ENCODE results near the gene SPEN. TPM values are rescaled to one million over a fixed set of nuclear protein-coding genes. Genes with fewer than 3 reads are reported as not detected.
"Not testable (repeated sequence)": the region's sequence is repeated elsewhere in the genome, so short reads cannot be mapped to it uniquely, and the experiment has no call there.

Gene SPEN, protein sequence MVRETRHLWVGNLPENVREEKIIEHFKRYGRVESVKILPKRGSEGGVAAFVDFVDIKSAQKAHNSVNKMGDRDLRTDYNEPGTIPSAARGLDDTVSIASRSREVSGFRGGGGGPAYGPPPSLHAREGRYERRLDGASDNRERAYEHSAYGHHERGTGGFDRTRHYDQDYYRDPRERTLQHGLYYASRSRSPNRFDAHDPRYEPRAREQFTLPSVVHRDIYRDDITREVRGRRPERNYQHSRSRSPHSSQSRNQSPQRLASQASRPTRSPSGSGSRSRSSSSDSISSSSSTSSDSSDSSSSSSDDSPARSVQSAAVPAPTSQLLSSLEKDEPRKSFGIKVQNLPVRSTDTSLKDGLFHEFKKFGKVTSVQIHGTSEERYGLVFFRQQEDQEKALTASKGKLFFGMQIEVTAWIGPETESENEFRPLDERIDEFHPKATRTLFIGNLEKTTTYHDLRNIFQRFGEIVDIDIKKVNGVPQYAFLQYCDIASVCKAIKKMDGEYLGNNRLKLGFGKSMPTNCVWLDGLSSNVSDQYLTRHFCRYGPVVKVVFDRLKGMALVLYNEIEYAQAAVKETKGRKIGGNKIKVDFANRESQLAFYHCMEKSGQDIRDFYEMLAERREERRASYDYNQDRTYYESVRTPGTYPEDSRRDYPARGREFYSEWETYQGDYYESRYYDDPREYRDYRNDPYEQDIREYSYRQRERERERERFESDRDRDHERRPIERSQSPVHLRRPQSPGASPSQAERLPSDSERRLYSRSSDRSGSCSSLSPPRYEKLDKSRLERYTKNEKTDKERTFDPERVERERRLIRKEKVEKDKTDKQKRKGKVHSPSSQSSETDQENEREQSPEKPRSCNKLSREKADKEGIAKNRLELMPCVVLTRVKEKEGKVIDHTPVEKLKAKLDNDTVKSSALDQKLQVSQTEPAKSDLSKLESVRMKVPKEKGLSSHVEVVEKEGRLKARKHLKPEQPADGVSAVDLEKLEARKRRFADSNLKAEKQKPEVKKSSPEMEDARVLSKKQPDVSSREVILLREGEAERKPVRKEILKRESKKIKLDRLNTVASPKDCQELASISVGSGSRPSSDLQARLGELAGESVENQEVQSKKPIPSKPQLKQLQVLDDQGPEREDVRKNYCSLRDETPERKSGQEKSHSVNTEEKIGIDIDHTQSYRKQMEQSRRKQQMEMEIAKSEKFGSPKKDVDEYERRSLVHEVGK (N-terminal part only)
- 10 to 100 TPM; 57.4 to 68.0 (median 67.3) TPM for polyA plus RNA-seq (ENCODE audit: insufficient read length in 3 of 3)
- long read RNA-seq, donor 1, partial matches to known transcripts, result 6 of 8 reads
- long read RNA-seq, donor 1, other reads (novel, unspliced or antisense), result 0 of 8 reads
- long read RNA-seq, donor 2, partial matches to known transcripts, result 7 of 12 reads
- long read RNA-seq, donor 2, other reads (novel, unspliced or antisense), result 0 of 12 reads
- long read RNA-seq, donor 3, partial matches to known transcripts, result 5 of 7 reads
- long read RNA-seq, donor 3, other reads (novel, unspliced or antisense), result 0 of 7 reads
- long read RNA-seq, donor 4, transcript SPEN-205 (2 exons, 543 nt), result major isoform, 6 of 33 reads
- long read RNA-seq, donor 4, partial matches to known transcripts, result 26 of 33 reads
- long read RNA-seq, donor 4, other reads (novel, unspliced or antisense), result 0 of 33 reads
- long read RNA-seq, donor 5, partial matches to known transcripts, result 0 of 1 reads
- long read RNA-seq, donor 5, other reads (novel, unspliced or antisense), result 0 of 1 reads
- long read RNA-seq, donor 6, partial matches to known transcripts, result 40 of 46 reads
- long read RNA-seq, donor 6, other reads (novel, unspliced or antisense), result 0 of 46 reads
- long read RNA-seq, donor 7, partial matches to known transcripts, result 40 of 45 reads
- long read RNA-seq, donor 7, other reads (novel, unspliced or antisense), result 0 of 45 reads
- long read RNA-seq, donor 8, partial matches to known transcripts, result 8 of 10 reads
- long read RNA-seq, donor 8, other reads (novel, unspliced or antisense), result 0 of 10 reads
- long read RNA-seq, donor 9, partial matches to known transcripts, result 11 of 15 reads
- long read RNA-seq, donor 9, other reads (novel, unspliced or antisense), result 0 of 15 reads
- long read RNA-seq, donor 10, transcript SPEN-205 (2 exons, 543 nt), result major isoform, 5 of 19 reads
- long read RNA-seq, donor 10, partial matches to known transcripts, result 10 of 19 reads
- long read RNA-seq, donor 10, other reads (novel, unspliced or antisense), result 0 of 19 reads
- long read RNA-seq, donor 11, partial matches to known transcripts, result 10 of 15 reads
- long read RNA-seq, donor 11, other reads (novel, unspliced or antisense), result 0 of 15 reads
- long read RNA-seq, donor 12, transcript SPEN-204 (2 exons, 1,404 nt), result major isoform, 7 of 43 reads
- long read RNA-seq, donor 12, partial matches to known transcripts, result 32 of 43 reads
- long read RNA-seq, donor 12, other reads (novel, unspliced or antisense), result 0 of 43 reads
- long read RNA-seq, donor 13, partial matches to known transcripts, result 5 of 9 reads
- long read RNA-seq, donor 13, other reads (novel, unspliced or antisense), result 0 of 9 reads
- long read RNA-seq, donor 14, result 0 reads
- long read RNA-seq, donor 15, transcript SPEN-205 (2 exons, 543 nt), result minor isoform, 6 of 141 reads
- long read RNA-seq, donor 15, transcript SPEN-204 (2 exons, 1,404 nt), result major isoform, 7 of 141 reads
- long read RNA-seq, donor 15, partial matches to known transcripts, result 128 of 141 reads
- long read RNA-seq, donor 15, other reads (novel, unspliced or antisense), result 0 of 141 reads
- long read RNA-seq, donor 16, partial matches to known transcripts, result 31 of 37 reads
- long read RNA-seq, donor 16, other reads (novel, unspliced or antisense), result 0 of 37 reads

DNA sequence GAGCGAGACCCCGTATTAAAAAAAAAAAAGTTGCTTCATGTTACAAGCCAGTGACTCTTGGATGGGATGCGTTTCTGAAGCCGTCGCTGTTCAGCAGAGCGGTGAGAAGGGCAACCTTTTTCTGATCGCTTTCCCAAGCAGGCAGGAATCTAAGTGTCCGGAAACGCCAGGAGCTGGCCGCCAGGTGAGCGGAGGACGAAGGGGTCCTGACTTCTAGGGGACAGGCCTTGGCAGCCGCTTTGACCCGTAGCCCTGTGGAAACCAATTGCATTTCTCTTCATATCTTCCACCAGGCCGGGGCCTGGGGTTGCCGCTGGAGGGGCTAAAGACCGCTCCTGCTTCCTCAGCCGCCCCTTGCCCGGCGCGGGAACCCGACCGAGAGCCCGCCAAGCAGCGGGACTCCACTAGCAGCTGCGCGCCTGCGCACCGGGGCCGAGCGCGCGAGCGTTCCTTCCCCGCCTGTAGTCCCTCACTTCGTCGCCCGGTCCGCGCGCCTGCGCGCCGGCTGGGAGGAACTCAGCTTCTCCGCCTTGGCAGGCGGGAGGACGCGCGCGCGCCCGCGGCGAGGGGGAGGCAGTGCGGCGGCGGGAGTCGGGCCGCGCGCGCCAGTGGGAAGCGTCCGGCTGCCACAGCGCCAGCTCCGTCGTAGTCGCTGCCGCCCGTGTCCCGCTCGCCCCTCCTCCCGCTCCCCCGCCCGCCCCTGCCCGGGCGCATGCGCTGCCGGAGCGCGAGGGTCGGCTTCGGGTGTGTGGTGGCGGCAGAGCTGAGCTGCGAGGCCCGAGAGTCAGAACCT lies at the start of gene SPEN:
TSS of gene SPEN (plus strand) at position 608 of the 793 bp plus-strand sequence. CDS start 361 bp downstream, outside the sequence.
- peak; percentile 98 for DNase-seq

DNA sequence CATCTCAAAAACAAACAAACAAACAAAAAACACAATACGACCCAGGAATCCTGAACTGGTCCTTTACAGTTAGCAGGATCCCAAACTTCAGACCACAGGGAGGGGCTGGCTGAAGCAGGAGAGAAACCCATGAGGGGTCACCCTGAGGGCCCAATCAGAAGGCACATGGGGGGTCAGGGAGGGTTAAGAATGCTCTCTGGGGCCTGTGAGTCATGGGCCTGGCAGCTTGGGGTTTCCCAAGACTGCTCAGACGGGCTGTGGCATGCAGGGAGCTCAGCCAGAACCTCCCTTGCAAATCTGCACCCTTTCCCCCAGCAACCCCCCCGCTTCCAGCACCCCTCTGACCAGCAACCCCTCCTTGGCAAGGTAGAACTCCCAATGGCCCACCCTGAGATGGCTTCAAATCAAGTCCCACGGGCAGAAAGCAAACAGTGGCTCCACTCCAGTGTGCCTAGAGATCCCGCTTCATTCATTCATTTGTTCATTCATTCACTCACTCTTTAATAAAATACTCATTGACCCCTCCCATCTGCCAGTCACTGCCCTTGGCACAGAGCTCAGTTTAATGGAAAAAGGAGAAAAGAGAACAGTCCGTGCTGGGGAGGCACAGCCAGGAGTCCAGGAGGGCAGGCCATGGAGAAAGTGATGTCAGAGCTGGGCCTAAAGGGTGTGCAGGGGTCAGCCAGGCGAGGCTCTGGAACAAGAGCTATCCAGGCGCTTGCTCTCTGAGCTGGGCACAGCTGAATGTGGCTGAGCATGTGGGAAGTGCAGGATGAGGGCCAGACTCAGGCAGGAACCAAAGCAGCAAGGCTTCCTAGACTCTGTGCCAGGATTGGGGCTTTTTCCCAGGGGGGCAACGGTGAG lies 48.3 kb upstream of the SPEN start:
- DNase-seq, result no peak

DNA sequence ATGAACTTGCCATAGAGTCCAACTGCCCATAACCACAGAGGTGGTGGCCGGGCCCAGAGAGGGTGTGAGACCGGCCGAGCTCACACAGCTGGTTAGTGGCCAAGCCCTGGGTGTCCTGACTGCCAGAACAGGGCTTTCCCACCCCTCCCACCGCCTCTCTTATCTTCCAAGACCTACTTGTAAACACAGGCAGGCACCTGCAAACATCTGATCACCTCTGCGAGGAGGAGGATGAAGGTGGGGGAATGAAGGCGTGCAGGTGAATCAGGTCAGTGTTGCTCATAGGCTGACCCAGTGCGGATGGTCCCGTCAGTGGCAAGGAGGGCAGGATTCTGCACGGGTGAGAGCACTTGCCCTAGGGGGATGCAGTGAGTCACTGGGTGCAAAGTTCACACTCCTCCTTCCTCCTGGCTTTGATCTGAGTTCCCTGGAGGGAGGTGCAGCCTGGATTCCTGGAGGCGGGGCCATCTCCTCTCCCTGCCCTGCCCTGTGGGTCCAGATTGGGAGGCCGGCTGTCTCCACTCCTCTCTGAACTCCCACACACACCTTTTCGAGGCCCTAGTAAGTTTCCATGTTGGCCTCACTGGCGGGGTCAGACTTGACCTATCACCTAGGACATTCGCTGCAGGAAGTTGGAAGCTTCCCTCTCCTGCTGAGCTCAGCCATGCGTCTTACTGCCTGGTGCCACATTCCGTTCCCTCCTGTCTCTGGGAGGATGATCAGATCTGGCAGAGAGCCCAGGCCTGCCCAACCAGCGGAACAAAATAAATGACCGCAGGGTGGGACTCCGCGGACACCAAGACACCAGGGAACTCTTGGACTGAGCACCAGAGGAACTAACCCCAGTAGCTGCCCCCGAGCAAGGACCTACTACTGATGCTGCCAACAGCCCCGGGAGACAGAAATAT lies 47.3 kb upstream of the SPEN start:
- peak; percentile 84 for DNase-seq

DNA sequence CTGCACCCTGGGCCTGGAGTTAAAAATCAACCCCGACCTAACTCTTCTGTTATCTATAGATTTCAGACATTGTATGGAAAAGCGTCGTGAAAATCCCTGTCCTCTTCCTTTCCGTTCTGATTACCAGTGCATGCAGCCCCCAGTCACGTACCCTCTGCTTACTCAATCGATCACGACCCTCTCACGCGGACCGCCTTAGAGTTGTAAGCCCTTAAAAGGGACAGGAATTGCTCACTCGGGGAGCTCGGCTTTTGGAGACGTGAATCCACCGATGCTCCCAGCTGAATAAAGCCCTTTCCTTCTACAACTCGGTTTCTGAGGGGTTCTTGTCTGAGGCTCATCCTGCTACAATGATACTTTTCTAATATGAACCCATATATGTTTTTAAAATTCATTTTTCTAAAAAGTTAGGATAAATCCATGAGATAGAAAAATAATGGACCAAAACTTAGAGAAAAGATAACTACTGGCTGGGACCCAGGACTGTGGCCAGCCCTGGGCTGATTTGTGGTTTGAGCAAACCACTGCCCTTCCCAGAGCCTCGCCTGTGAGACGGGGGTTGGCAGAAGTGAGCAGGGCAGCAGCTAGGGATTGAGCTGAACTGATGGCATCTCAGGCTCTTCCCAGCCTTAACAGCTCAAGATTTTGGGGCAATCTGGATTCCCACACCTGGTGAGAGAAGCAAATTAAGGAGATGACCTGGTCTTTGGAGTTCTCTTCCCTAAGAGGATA lies 45.1 kb upstream of the SPEN start:
- DNase-seq, result no peak

DNA sequence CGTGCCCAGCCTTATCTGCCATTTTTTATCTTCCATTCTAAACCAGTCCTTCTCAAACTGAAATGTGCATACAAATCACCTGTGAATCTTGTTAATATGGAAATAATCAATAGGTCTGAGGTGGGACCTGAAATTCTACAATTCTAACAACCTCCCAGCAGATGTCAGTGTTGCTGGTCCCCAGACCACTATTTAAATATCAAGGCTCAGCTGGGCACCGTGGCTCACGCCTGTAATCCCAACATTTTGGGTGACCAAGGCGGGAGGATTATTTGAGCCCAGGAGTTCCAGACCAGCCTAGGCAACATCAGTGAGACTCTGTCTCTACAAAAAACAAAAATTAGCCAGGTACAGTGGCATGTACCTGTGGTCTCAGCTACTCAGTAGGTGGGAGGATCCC lies 44.1 kb upstream of the SPEN start:
- DNase-seq, result no peak

DNA sequence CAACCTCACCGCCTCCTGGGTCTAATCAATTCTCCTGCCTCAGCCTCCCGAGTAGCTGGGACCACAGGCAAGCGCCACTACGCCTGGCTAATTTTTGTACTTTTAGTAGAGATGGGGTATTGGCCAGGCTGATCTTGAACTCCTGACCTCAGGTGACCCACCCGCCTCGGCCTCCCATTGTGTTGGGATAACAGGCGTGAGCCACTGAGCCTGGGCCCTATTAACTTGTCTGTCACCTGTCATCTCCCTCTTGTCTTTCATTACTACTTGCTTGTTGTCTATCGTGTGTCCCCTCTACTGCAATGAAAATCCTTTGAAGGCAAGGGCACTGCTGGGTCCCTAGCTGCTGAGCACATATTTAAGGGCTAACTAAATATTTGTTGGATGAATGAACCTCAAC lies 43.4 kb upstream of the SPEN start:
- DNase-seq, result no peak

DNA sequence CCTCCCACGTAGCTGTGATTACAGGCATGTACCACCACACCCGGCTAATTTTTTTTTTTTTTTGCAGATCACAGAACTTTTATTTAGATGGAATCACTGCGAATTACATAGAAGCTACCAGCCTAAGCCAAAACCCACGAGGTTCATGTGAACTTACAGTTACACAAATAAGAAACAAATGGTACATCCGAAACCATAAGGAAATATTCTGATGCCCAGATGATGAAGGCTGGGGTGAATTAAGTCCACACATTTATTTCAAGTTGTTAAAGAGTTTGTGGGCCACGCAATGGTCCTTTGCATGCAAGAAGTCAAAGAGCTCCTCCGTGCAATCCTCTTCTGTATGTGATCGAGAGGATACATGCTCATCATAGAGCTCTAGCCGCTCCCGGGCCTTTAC lies 40.4 kb upstream of the SPEN start:
- no peak for DNase-seq

DNA sequence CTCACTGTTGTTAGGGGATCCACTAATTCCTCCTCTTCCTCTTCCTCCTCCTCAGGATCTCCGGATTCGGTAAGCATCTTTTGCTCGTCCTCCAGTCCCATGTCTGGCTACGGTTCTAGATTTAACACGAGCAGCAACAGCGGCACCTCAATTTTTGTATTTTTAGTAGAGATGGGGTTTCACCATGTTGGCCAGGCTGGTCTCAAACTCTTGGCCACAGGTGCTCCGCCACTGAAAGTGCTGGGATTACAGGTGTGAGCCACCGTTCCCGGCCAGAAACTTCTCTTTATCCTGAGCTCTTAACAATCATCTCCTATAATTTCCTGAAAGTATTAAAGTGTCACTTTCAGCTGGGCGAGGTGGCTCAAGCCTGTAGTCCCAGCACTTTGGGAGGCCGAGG lies 40.0 kb upstream of the SPEN start, which contains the start of gene UQCRHL:
TSS of gene UQCRHL (minus strand) at position 101 of the 400 bp plus-strand sequence. CDS start at position 101, 0 bp downstream.
- DNase-seq, result not testable (repeated sequence)

DNA sequence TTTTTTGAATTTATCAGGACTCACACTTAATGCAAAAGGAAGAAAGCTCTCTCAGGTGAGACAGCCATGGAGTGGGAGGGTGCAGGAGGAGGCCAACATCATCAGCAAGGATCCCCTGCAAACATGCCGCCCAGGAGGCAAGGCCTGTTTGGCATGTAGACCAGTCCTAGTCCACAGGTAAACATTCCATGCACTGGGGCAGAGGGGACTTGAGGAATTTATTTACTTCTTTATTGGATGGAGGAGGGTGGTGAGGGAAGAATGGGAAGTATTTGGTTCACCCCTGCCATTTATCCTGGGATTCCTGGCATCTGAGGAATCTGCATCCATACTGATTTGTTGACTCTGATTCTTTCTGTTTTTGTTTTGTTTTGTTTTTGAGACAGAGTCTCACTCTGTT lies 38.6 kb upstream of the SPEN start:
- DNase-seq, result no peak

DNA sequence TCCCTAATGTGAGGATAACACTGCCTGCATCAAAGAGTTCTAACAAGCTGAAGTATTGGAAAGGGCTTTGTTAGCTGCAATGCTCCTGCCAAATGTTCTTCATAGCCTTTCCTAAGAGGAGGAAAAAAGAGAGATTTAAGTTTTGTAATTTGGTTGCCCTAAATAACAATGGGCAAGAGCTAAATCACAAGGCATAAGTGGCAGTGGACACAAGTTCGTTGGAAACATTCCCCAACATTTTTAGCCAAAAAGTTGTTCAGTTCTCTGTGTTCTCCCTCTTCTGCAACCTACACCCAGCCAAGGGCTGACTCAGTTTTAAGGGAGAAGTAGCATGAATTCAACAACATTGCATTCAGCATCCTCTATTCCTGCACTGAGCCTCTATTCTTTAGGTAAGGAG lies 37.4 kb upstream of the SPEN start:
- DNase-seq, result no peak

DNA sequence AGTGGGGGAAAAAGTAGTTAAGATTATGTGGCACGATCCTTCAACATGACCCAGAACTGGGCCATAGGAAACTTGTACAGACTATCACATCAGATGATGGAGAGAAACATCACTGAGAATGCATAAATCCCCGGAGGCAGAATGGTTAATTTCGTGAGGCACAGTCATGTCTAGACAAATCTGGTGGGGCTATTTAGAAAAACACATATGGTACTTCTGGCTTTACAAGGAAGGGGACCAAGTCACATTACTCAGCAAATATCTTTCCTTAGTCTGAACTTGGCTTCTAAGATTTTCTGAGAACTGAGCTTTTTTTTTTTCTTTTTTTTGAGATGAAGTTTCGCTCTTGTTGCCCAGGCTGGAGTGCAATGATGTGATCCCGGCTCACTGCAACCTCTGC lies 30.8 kb upstream of the SPEN start:
- no peak for DNase-seq

DNA sequence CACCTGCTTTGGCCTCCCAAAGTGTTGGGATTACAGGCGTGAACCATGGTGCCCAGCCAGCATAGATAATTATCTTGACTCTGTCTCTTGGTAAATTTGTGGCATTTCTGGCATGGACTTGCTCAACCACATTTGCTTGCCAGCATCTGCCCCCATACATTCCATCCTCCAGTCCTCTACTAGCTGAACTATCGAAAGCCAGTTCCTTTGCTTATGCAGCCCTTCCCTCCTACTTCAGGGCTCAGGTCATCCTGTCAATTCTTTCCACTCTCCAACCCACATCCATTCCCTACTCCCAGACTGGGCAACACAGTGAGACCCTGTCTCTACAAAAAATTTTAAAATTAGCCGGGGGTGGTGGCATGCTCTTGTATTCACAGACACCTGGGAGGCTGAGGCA lies 27.0 kb upstream of the SPEN start:
- no peak for DNase-seq

DNA sequence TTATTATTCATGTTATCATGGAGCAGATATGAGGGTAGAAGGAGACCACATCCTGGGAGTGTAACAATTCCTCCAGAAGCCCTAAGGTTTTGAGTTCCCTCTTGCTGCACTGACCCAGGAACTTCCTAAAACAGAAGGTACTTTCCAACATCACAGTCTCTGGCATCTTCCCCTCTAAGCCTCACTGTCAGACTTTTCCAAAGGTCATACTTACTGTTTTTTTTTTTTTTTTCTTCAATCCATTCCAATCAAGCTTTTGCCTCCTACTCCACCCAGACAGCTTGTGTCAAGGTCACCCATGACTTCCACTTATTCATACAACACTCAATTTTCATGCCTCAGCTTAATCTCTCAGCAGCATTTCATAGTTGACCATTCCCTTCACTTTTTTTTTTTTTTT lies 21.7 kb upstream of the SPEN start:
- DNase-seq, result no peak

DNA sequence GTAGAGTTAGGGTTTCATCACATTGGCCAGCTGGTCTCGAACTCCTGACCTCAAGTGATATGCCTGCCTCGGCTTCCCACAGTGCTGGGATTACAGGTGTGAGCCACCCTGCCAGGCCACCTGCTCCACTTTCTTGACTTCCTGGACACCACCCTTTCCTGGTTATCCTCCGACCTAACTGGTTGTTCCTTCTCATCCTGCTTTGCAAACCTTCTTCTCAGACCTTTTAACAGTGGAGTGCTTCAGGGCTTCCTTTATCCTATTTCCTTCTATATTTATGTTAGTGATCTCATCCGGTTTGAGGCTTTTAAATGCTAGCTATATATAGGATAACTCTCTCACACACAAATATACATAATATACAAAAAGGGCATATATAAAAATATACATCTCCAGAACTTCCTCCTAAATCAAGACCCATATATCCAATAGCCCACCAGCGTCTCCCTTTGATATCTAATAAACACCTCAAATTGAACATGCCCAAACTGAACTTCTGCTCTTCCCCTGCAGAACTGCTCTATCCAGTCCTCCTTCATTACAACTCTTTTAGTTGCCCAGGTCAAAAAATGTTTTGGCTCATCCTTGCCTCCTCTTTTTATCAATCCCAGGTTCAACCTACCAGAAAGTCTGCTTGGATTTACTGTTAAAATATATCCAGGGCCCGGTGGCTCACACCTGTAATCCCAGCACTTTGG lies 20.5 kb upstream of the SPEN start:
- DNase-seq, result no peak
